ENCODE results near the gene ZEB2. TPM values are rescaled to one million over a fixed set of nuclear protein-coding genes. Genes with fewer than 3 reads are reported as not detected.

ZEB2 gene
- total RNA-seq, 6 experiments from 2014 or later: 13.5 to 35.9 (median 21.7) TPM

GRCh38 chr2:144471305-144472045 is 48.4 kb downstream of the ZEB2 start:
- WGBS (ENCODE audit: insufficient coverage, low coverage, low lambda C conversion rate, missing lambda C conversion rate): 23% methylated on average over 2 of the region's 2 CpGs
- no peak for ATAC-seq
- no peak for TF ChIP-seq POLR2A (IDR thresholded peaks at IDR 0.05)
- no peak for TF ChIP-seq CTCF (IDR thresholded peaks at IDR 0.05)

GRCh38 chr2:144470816-144471215 is 49.1 kb downstream of the ZEB2 start:
- H3K9me3 ChIP-seq: no peaks in the 10 kb centered on the region
- DNase-seq: no peak
- WGBS (ENCODE audit: insufficient coverage, low coverage, low lambda C conversion rate, missing lambda C conversion rate): 33% methylated on average over 3 of the region's 3 CpGs
- H3K4me3 ChIP-seq: no peak overlapping the region
- H3K27ac ChIP-seq: no peak overlapping the region
- intact Hi-C loops (cut with DNase I): no loop called here
- H3K27me3 ChIP-seq: no peaks in the 10 kb centered on the region
- H3K4me1 ChIP-seq: no peaks in the 10 kb centered on the region
- peaks cover 0 to under 1% (median 0%) of the 10 kb centered on the region in 4 donors for H3K36me3 ChIP-seq
- TF ChIP-seq POLR2A (IDR thresholded peaks at IDR 0.05) (no peak), CTCF (IDR thresholded peaks at IDR 0.05) (no peak)
- no peak for ATAC-seq

More at GRCh38 chr2:144471305-144472045, 48.4 kb downstream of the ZEB2 start:
- H3K36me3 ChIP-seq: no peaks in the 10 kb centered on the region
- no peak overlapping the region for H3K4me3 ChIP-seq
- no peaks in the 10 kb centered on the region for H3K4me1 ChIP-seq
- no peak for DNase-seq
- no peaks in the 10 kb centered on the region for H3K27me3 ChIP-seq
- H3K27ac ChIP-seq: no peak overlapping the region
- no peaks in the 10 kb centered on the region for H3K9me3 ChIP-seq
- intact Hi-C loops (cut with DNase I): no loop called here

- 33% methylated on average over 1 of the region's 1 CpG for WGBS (ENCODE audit: insufficient coverage, low coverage, low lambda C conversion rate, missing lambda C conversion rate)
- H3K4me1 ChIP-seq: no peaks in the 10 kb centered on the region
- no peaks in the 10 kb centered on the region for H3K27me3 ChIP-seq
- H3K9me3 ChIP-seq: no peaks in the 10 kb centered on the region
- TF ChIP-seq CTCF (IDR thresholded peaks at IDR 0.05) (no peak), POLR2A (IDR thresholded peaks at IDR 0.05) (no peak)
- H3K36me3 ChIP-seq: peaks cover 0 to 5% (median 0%) of the 10 kb centered on the region in 4 donors
- ATAC-seq: no peak
- no peak for DNase-seq
- no peak overlapping the region for H3K4me3 ChIP-seq
- intact Hi-C loops (cut with DNase I): no loop called here
- H3K27ac ChIP-seq: no peak overlapping the region
These were observed 49.6 kb downstream of the ZEB2 start for GRCh38 chr2:144470334-144470733.

- Histone ChIP-seq H3K4me3 (no peak overlapping the region), H3K9me3 (no peaks in the 10 kb centered on the region), H3K27me3 (no peaks in the 10 kb centered on the region), H3K36me3 (peaks cover 0 to 5% (median 0%) of the 10 kb centered on the region in 4 donors), H3K4me1 (no peaks in the 10 kb centered on the region), H3K27ac (no peak overlapping the region)
- intact Hi-C loops (cut with DNase I): no loop called here
- DNase-seq: no peak
- TF ChIP-seq CTCF (IDR thresholded peaks at IDR 0.05) (no peak), POLR2A (IDR thresholded peaks at IDR 0.05) (no peak)
- WGBS (ENCODE audit: insufficient coverage, low coverage, low lambda C conversion rate, missing lambda C conversion rate): 11% methylated on average over 2 of the region's 2 CpGs
- no peak for ATAC-seq
These were observed 50.1 kb downstream of the ZEB2 start for GRCh38 chr2:144469798-144470197.
